GM10248 (cell line): Measurements from ENCODE around the gene COQ9.

Source experiments
- CTCF ChIA-PET: fragments of 300-600 bp; sonication (Branson Sonifier 250); formaldehyde crosslinking; extraction: SDS; loops from one replicate; lab custom pipeline; 2021; ENCODE audit warnings: antibody characterized with exemption; lab: Yijun Ruan, JAX
- POLR2A ChIA-PET: fragments of 350-650 bp; sonication (Branson Sonifier 250); formaldehyde crosslinking; extraction: SDS; loops from one replicate; lab custom pipeline; 2020; ENCODE audit warnings: antibody characterized with exemption; lab: Yijun Ruan, JAX
- DNase-seq: peaks from one replicate; pipeline ENCODE4 v3.0.0; 2012; ENCODE audit errors: extremely low spot score
- TF ChIP-seq, protein P1 (sequence below): IDR thresholded peaks from 2 replicates; pipeline ENCODE4 v1.5.1; 2012; ENCODE audit warnings: mild to moderate bottlenecking, low read depth; ENCODE audit errors: extremely low read depth, missing control alignments, control extremely low read depth

Gene COQ9

DNA sequence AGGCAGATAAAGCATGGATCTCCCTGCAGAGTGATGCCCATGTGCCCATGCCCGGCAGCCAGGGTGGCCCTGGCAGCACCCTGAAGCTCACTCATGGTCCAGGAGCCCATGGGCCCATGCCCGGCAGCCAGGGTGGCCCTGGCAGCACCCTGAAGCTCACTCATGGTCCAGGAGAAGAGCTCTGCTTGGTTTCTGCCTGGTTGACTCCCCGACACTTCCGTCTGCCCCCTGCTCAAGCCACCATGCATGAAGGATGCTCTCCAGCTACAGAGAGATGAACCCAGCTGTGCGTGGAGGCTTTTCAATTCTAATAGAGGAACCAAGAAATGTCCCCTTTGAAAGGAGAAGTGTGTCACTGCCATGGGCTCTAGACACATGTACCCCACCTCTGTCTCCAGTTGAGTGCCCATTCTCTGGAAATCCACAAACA lies 34.0 kb upstream of the COQ9 start:
- TF ChIP-seq, protein P1, sequence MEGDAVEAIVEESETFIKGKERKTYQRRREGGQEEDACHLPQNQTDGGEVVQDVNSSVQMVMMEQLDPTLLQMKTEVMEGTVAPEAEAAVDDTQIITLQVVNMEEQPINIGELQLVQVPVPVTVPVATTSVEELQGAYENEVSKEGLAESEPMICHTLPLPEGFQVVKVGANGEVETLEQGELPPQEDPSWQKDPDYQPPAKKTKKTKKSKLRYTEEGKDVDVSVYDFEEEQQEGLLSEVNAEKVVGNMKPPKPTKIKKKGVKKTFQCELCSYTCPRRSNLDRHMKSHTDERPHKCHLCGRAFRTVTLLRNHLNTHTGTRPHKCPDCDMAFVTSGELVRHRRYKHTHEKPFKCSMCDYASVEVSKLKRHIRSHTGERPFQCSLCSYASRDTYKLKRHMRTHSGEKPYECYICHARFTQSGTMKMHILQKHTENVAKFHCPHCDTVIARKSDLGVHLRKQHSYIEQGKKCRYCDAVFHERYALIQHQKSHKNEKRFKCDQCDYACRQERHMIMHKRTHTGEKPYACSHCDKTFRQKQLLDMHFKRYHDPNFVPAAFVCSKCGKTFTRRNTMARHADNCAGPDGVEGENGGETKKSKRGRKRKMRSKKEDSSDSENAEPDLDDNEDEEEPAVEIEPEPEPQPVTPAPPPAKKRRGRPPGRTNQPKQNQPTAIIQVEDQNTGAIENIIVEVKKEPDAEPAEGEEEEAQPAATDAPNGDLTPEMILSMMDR = no peak
- ChIA-PET CTCF (interaction anchor here (0.9 to 17.8 kb wide), 18 partner anchors 9 to 173 kb away, joined by 3 to 454 read pairs (median 4); partner anchors contain the start of genes CCL17 and POLR2C), POLR2A (interaction anchor here (0.6 to 1.2 kb wide), 4 partner anchors 21 to 42 kb away, joined by 3 to 4 read pairs (median 4); no protein-coding TSS in a partner anchor)
- peak; percentile 82 for DNase-seq

DNA sequence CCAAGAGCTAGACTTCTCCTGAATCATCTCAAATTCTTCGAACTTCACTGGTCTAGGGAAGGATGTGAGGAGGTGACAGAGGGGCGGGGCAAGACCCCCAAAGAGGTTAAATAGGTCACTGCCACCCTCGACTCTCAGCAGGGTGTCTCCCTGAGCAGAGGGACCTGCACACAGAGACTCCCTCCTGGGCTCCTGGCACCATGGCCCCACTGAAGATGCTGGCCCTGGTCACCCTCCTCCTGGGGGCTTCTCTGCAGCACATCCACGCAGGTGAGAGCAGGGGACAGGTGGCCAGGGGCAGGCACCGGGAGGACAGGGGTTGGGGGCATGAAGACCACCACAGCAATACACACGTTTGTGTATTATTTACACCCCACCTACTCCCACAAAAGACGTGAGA lies 33.5 kb upstream of the COQ9 start:
- TF ChIP-seq, protein P1 = no peak
- DNase-seq = no peak
- CTCF ChIA-PET = interaction anchor here (0.8 to 17.8 kb wide), 16 partner anchors 9 to 173 kb away, joined by 3 to 454 read pairs (median 4); partner anchors contain the start of genes CCL17 and POLR2C
- POLR2A ChIA-PET = interaction anchor here (0.6 to 1.2 kb wide), 4 partner anchors 22 to 43 kb away, joined by 3 to 4 read pairs (median 4); no protein-coding TSS in a partner anchor

GRCh38 chr16:57416084-57416483 lies 31.2 kb upstream of the COQ9 start:
- CTCF ChIA-PET = interaction anchor here (1.0 to 17.8 kb wide), 38 partner anchors 10 to 346 kb away, joined by 3 to 454 read pairs (median 14); partner anchors contain the start of genes CCL17, CCL22, CIAPIN1 and COQ9
- POLR2A ChIA-PET = interaction anchor here (0.8 to 1.3 kb wide), 2 partner anchors 31 to 39 kb away, joined by 4 read pairs; partner anchors contain the start of genes CIAPIN1 and COQ9
- TF ChIP-seq, protein P1 = no peak
- no peak for DNase-seq

- DNase-seq = no peak
- CTCF ChIA-PET = interaction anchor here (0.8 to 17.8 kb wide), 37 partner anchors 12 to 336 kb away, joined by 3 to 454 read pairs (median 11); partner anchors contain the start of genes CCL17, CCL22, CIAPIN1 and COQ9
Observed at GRCh38 chr16:57419506-57419905, 27.8 kb upstream of the COQ9 start.

GRCh38 chr16:57422026-57422944 lies 25.0 kb upstream of the COQ9 start:
- ChIA-PET POLR2A (no interaction called here), CTCF (interaction anchor here (1.0 to 17.8 kb wide), 16 partner anchors 9 to 456 kb away, joined by 3 to 454 read pairs (median 4); partner anchors contain the start of genes CIAPIN1, COQ9 and CX3CL1)
- DNase-seq = no peak
- TF ChIP-seq, protein P1 = peak; percentile 43

More at GRCh38 chr16:57419506-57419905, 27.8 kb upstream of the COQ9 start:
- POLR2A ChIA-PET = no interaction called here
- TF ChIP-seq, protein P1 = no peak

DNA sequence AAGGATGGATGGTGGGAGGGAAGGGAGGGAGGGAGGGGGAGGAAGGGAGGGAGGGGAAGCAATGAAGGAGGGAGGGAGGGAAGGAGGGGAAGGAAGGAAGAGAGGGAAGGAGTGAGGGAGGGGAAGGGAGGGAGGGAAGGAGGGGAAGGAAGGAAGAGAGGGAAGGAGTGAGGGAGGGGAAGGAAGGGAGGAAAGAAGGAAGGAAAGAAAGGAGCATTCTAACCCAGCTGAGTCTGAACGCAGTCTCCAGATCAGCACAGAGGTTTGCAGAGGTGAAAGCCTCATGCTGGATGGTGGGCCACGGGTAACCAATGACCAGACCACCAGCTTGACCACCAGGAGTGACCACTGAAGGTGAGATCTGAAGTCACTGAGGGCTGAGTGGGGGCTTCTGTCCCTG lies 24.1 kb upstream of the COQ9 start:
- TF ChIP-seq, protein P1 = no peak
- ChIA-PET CTCF (interaction anchor here (1.3 to 17.8 kb wide), 9 partner anchors 10 to 336 kb away, joined by 3 to 454 read pairs (median 4); partner anchors contain the start of genes CIAPIN1 and COQ9), POLR2A (no interaction called here)
- no peak for DNase-seq
